ENCODE results near the gene KIF4B. TPM values are rescaled to one million over a fixed set of nuclear protein-coding genes. Genes with fewer than 3 reads are reported as not detected.
A peak's percentile ranks its signal among the peaks of the same experiment; 100 is the strongest.
"Not testable (repeated sequence)": the region's sequence is repeated elsewhere in the genome, so short reads cannot be mapped to it uniquely, and the experiment has no call there.

The KIF4B gene, protein sequence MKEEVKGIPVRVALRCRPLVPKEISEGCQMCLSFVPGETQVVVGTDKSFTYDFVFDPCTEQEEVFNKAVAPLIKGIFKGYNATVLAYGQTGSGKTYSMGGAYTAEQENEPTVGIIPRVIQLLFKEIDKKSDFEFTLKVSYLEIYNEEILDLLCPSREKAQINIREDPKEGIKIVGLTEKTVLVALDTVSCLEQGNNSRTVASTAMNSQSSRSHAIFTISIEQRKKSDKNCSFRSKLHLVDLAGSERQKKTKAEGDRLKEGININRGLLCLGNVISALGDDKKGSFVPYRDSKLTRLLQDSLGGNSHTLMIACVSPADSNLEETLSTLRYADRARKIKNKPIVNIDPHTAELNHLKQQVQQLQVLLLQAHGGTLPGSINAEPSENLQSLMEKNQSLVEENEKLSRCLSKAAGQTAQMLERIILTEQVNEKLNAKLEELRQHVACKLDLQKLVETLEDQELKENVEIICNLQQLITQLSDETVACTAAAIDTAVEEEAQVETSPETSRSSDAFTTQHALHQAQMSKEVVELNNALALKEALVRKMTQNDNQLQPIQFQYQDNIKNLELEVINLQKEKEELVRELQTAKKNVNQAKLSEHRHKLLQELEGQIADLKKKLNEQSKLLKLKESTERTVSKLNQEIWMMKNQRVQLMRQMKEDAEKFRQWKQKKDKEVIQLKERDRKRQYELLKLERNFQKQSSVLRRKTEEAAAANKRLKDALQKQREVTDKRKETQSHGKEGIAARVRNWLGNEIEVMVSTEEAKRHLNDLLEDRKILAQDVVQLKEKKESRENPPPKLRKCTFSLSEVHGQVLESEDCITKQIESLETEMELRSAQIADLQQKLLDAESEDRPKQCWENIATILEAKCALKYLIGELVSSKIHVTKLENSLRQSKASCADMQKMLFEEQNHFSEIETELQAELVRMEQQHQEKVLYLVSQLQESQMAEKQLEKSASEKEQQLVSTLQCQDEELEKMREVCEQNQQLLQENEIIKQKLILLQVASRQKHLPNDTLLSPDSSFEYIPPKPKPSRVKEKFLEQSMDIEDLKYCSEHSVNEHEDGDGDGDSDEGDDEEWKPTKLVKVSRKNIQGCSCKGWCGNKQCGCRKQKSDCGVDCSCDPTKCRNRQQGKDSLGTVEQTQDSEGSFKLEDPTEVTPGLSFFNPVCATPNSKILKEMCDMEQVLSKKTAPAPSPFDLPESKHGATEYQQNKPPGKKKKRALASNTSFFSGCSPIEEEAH
- total RNA-seq: 0.26 and 0.63 TPM in 2 replicates

- no peak for DNase-seq (ENCODE audit: low read depth in 2 of 2)
Observed at GRCh38 chr5:155013526-155013925, at the start of gene KIF4B. Gene KIF4B, plus strand, starts transcription at chr5:155013755. Its CDS starts 105 bp downstream, at chr5:155013860.

- peak; percentile 84 to 95 for DNase-seq (ENCODE audit: low read depth in 2 of 2)
Observed at GRCh38 chr5:154966081-154966841, 47.3 kb upstream of the KIF4B start.

DNA sequence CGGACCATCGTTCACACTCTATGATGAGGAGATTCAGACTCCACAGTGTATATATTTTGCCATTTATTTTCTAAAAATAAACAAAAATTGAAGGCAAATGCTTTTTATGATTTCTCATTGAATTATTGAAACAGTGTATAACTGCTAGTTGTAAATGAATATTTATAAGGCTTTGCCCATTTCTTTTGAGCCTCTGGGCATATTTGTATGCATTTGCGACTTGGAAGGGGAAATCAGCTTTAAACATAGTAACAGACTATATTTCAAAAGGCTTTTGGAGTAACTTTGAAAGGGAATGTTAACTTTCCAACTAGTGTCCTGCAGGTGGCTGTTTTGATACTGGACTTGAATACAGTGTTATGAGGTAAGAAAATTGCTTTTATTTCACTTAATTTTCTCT, 46.7 kb upstream of the KIF4B start:
- DNase-seq (ENCODE audit: low read depth in 2 of 2): no peak

DNA sequence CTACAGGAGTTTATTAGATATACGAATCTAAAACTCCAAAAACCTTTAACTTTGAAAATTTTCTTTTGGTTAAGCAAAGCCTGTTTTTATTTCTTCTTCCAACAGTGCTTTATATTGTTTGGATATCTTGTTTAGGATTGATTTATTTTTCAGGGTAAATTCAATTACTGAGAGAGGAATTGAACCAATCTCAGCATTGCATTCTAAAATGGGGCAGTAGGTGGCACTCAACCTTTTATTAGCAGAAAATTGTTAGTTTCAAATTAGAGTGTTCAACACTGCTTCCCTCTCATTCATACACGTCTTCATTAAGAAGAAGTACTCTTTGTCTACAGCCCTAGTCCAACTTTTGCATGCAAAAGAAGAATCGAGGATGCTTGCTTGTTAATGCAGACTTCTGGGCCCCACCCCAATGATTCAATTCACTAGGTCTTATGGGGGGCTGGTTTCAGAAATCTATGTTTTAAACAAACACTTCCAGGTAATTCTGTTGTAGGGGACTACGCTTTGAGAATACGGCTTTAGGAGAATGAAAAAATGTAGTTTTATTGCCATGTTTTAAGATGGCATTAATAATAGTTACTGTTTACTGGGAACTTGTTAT, 46.0 kb upstream of the KIF4B start:
- DNase-seq (ENCODE audit: low read depth in 2 of 2): peak in 1 of 2 donors; percentile 64

DNA sequence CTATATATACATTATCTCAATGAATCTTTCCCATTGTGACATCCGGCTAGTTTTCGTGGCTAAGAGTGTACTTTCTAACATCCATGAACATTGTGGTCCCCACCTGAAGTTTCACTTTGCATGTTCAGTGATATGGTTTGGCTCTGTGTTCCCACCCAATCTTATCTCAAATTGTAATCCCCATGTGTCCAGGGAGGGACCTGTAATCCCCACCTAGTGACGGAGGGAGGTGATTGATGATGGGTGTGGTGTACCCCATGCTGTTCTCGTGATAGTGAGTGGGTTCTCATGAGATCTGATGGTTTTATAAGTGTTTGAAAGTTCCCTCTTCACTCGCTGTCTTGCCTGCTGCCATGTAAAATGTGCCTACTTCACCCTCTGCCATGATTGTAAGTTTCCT, 44.6 kb upstream of the KIF4B start:
- DNase-seq (ENCODE audit: low read depth in 2 of 2): no peak

DNA sequence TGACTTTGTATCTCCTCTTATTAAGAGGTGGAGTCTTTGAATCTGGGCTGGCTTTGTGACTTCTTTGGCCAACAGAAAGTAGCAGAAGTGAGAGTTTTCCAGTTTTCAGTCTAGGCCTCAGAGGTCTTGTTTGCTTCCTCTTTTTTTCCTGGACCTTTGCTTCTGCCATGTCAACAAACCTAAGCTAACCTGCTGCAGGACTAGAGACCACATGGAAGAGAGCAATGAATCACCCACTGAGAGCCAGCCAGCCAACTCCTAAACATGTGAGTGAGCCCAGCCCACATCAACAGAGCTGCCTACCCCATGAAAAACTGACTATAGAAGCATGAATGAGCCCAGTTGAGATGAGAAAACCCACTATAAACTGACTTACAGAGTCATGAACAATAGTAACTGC, 42.8 kb upstream of the KIF4B start:
- DNase-seq (ENCODE audit: low read depth in 2 of 2): peak in 1 of 2 donors; percentile 82

DNA sequence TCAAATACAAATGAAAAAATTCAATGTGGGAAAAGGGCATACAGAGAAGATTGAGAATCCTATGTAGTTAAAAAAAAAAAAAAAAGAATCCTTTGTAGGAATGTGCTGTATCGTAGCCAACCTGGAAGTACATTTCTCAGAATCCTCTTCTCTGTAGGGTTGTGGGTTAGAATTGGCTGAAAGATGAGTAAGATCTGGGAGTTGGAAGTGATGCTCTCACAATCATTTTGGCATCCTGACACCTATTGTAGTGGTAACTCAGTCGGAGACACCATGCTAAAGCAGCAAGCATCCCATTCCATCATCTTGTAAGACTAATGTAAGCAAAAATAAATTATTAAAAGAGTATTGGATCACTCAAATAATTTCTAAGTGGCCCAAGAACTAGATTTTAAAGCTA, 42.1 kb upstream of the KIF4B start:
- no peak for DNase-seq (ENCODE audit: low read depth in 2 of 2)

- DNase-seq (ENCODE audit: low read depth in 2 of 2): peak in 1 of 2 donors; percentile 68
Observed at GRCh38 chr5:154972476-154973080, 41.0 kb upstream of the KIF4B start.

DNA sequence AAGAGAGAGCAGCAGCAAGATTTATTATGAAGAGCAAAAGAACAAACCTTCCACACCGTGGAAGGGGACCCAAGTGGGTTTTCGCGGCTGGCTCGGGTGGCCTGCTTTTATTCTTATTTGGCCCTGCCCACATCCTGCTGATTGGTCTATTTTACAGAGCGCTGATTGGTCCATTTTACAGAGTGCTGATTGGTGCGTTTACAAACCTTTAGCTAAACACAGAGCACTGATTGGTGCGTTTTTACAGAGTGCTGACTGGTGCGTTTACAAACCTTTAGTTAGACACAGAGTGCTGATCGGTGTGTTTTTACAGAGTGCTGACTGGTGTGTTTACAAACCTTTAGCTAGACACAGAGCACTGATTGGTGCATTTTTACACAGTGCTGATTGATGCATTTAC, 37.5 kb upstream of the KIF4B start:
- not testable (repeated sequence) for DNase-seq (ENCODE audit: low read depth in 2 of 2)

DNA sequence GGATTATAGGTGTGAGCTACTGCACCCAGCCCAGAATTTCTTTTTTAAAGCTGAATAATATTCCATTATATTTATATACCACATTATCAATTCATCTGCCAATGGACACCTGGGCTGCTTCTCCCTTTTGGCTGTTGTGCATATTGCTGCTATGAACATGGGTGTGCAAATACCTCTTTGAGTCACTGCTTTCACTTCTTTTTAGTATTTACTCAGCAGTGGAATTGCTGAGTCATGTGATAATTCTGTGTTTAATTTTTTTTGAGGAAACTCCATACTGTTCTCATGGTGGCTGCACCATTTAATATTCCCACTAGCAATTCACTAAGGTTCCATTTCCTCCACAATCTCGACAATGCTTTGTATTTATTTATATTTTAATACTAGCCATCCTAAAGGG, 36.1 kb upstream of the KIF4B start:
- no peak for DNase-seq (ENCODE audit: low read depth in 2 of 2)

GRCh38 chr5:154978294-154978693, 35.3 kb upstream of the KIF4B start:
- not testable (repeated sequence) for DNase-seq (ENCODE audit: low read depth in 2 of 2)

DNA sequence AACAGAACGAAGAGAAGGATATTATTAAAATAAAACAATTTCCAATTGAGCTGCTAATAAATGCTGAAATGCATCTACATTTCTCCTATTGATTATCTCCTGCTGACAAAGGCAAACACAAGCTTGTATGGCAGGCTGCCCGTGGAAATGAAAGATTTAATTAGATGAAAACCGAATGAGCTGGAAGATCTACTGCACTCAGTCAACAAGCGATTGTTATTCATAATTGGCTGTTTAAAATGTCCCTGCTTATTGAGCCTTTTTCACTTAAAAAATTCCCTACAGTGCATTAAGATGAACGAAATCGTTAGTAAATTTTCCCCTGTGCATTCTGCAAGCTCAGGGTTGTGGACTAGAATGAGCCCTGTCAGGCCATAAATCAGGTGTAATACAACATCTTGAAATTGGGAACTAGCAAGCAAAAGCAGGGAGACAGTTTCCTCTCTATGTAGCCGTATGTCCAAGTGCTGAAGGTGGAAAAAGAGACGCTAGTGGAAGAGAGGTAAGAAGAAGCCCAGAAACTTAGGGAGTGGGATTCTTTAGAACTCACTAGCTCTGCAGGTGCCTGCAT, 28.5 kb upstream of the KIF4B start:
- DNase-seq (ENCODE audit: low read depth in 2 of 2): no peak

DNA sequence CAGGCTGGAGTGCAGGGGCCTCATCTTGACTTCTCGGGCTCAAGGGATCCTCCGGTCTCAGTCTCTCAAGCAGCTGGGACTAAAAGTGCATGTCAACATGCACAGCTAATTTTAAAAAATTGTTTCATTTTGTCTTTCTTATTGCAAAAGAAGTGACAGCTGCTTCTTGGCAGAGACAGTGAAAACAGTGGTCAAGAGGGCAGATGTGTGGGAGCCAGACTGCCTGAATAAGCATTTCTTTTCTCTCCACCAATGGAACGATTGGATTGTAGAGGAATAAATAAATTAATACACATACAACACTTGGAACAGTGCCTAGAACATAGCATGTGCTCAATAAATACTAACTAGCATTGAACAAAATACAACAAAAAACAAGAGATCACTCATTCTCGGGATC, 27.4 kb upstream of the KIF4B start:
- no peak for DNase-seq (ENCODE audit: low read depth in 2 of 2)

DNA sequence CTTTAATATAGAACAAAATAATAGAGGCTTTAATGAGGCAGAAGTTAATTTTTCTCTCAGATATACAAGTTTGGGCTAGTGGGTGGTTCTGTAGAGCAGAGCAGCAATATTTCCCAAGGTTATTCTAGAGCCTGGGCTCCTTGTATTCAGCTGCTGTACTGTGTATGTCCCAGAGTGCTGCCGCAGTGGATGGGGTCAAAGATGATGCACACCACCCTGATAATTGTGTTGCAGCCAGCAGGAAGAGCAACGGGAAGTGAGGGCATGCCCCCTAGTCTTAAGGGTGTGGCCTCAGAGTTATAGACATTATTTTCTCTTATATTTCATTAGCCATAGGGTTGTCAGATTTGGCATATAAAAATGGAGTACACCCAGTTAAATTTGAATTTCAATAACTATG, 23.9 kb upstream of the KIF4B start:
- peak in 1 of 2 donors; percentile 25 for DNase-seq (ENCODE audit: low read depth in 2 of 2)

DNA sequence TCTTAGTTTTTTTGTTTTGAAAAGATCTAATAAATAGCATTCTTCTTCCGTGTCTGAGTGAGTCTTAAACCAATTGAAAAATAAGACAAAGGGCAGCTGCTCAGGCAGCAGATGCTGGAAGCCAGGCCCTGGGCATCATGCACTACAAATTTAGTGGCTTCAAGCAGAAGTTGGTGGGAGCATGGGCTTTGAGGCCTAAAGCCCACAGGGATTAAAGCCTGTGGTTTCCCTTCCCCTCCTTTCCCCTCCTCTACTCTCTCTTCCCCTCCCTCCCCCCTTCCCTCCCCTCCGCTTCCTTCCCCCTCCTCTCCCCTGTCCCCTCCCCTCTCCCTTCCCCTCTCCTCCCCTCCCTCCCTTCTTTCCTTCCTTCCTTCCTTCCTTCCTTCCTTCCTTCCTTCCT, 20.1 kb upstream of the KIF4B start:
- no peak for DNase-seq (ENCODE audit: low read depth in 2 of 2)

DNA sequence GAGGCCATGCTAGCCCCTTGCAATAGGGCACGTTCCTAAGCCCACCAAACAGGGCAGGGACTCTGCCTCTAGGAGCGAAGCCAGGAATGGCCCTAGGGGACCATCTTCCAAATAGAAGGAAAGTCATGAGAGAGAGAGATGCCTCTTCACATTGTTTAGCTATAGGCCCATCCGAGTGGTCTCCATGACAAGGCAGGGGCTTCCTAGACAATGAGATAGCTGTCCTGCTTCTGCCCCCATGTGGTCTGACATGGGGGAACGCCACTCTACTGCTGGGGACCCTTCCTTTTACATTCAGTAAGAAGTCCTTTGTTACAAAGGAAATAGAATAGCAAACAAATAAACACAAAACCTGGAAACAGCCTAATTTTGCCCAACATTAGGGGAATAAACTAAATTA, 17.9 kb upstream of the KIF4B start:
- DNase-seq (ENCODE audit: low read depth in 2 of 2): peak; percentile 4 to 38

GRCh38 chr5:154997746-154998145, 15.8 kb upstream of the KIF4B start:
- DNase-seq (ENCODE audit: low read depth in 2 of 2): peak in 1 of 2 donors; percentile 69

- DNase-seq (ENCODE audit: low read depth in 2 of 2): no peak
Observed at GRCh38 chr5:154999865-155000264, 13.7 kb upstream of the KIF4B start.

- no peak for DNase-seq (ENCODE audit: low read depth in 2 of 2)
Observed at GRCh38 chr5:155001523-155001922, 12.0 kb upstream of the KIF4B start.

DNA sequence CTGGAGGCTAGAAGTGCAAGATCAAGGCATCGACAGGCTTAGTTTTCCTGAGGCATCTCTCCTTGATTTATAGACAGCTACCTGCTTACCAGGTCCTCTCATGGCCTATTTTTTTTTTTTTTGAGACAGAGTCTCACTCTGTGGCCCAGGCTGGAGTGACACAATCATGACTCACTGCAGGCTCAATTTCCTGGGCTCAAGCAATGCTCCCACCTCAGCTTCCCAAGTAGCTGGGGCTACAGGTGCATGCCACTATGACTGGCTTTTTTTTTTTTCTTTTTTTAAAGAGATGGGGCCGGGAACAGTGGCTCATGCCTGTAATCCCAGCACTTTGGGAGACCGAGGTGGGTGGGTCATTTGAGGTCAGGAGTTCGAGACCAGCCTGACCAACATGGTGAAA, 10.8 kb upstream of the KIF4B start:
- not testable (repeated sequence) for DNase-seq (ENCODE audit: low read depth in 2 of 2)

Measured in dermis microvascular lymphatic vessel endothelial cell (primary cell).